Measurements from ENCODE around the gene PLAAT3.
"Not testable (repeated sequence)": the region's sequence is repeated elsewhere in the genome, so short reads cannot be mapped to it uniquely, and the experiment has no call there.

The PLAAT3 gene

GRCh38 chr11:63564784-63565350 is 49.4 kb downstream of the PLAAT3 start:
- DNase-seq, result no peak

- DNase-seq, result no peak
Observed at GRCh38 chr11:63564056-63564774, 50.0 kb downstream of the PLAAT3 start.

- DNase-seq, result no peak
Observed at GRCh38 chr11:63563201-63564055, 50.8 kb downstream of the PLAAT3 start, which contains the start of gene PLAAT2. Gene PLAAT2 (minus strand): TSS chr11:63563379. CDS start chr11:63563324, 55 bp downstream.

- DNase-seq, result peak; percentile 44
Observed at GRCh38 chr11:63560506-63561180, 53.6 kb downstream of the PLAAT3 start.

- no peak for DNase-seq
Observed at GRCh38 chr11:63558459-63559157, 55.6 kb downstream of the PLAAT3 start.

GRCh38 chr11:63557570-63557969 is 56.7 kb downstream of the PLAAT3 start:
- DNase-seq, result no peak

GRCh38 chr11:63556404-63557013 is 57.7 kb downstream of the PLAAT3 start:
- DNase-seq, result no peak

GRCh38 chr11:63554877-63555223 is 59.4 kb downstream of the PLAAT3 start:
- no peak for DNase-seq

- DNase-seq, result no peak
Observed at GRCh38 chr11:63553759-63554158, 60.5 kb downstream of the PLAAT3 start.

GRCh38 chr11:63552921-63553320 is 61.3 kb downstream of the PLAAT3 start:
- no peak for DNase-seq

- no peak for DNase-seq
Observed at GRCh38 chr11:63551889-63552266, 62.4 kb downstream of the PLAAT3 start.

- DNase-seq, result no peak
Observed at GRCh38 chr11:63551091-63551888, 62.9 kb downstream of the PLAAT3 start.

GRCh38 chr11:63550156-63550700 is 64.0 kb downstream of the PLAAT3 start:
- not testable (repeated sequence) for DNase-seq

GRCh38 chr11:63549411-63549810 is 64.8 kb downstream of the PLAAT3 start:
- DNase-seq, result no peak

- no peak for DNase-seq
Observed at GRCh38 chr11:63548178-63548577, 66.1 kb downstream of the PLAAT3 start.

- no peak for DNase-seq
Observed at GRCh38 chr11:63547061-63547460, 67.2 kb downstream of the PLAAT3 start.

GRCh38 chr11:63543711-63544110 is 70.5 kb downstream of the PLAAT3 start:
- no peak for DNase-seq

GRCh38 chr11:63542506-63542905 is 71.7 kb downstream of the PLAAT3 start:
- not testable (repeated sequence) for DNase-seq

GRCh38 chr11:63537293-63538101 is 76.7 kb downstream of the PLAAT3 start:
- peak; percentile 78 for DNase-seq

Measured in right hindlimb (tissue), 1 donor.